ENCODE data around the gene SP5.

SP5 gene

GRCh38 chr2:170712653-170713542 is 2.2 kb upstream of the SP5 start:
- no peak for TF ChIP-seq CTCF (IDR thresholded peaks at IDR 0.05; ENCODE audit: unreplicated experiment in 3 of 3)
- H3K4me3 Mint-ChIP-seq, result peak overlapping the region; percentile 49 to 74 (median 71)
- peaks cover 91% of the 10 kb centered on the region for H3K27me3 Mint-ChIP-seq (ENCODE audit: low read depth)
- H3K27ac Mint-ChIP-seq, result no peak overlapping the region
- H3K4me1 Mint-ChIP-seq, result peaks cover 40% of the 10 kb centered on the region
- H3K36me3 Mint-ChIP-seq (ENCODE audit: low read depth), result no peaks in the 10 kb centered on the region
- peaks cover 2% of the 10 kb centered on the region for H3K9me3 Mint-ChIP-seq

- Mint-ChIP-seq H3K27me3 (ENCODE audit: low read depth) (peaks cover 91% of the 10 kb centered on the region), H3K4me1 (peaks cover 36% of the 10 kb centered on the region), H3K9me3 (peaks cover 2% of the 10 kb centered on the region), H3K27ac (no peak overlapping the region), H3K36me3 (ENCODE audit: low read depth) (no peaks in the 10 kb centered on the region), H3K4me3 (peak overlapping the region; percentile 39 to 67 (median 64))
- no peak for TF ChIP-seq CTCF (IDR thresholded peaks at IDR 0.05; ENCODE audit: unreplicated experiment in 3 of 3)
Observed at GRCh38 chr2:170713543-170714380, 1.4 kb upstream of the SP5 start.

GRCh38 chr2:170714381-170715061 is 616 bp upstream of the SP5 start:
- no peak for TF ChIP-seq CTCF (IDR thresholded peaks at IDR 0.05; ENCODE audit: unreplicated experiment in 3 of 3)
- peak overlapping the region; percentile 83 to 90 (median 85) for H3K4me3 Mint-ChIP-seq
- peak overlapping the region in 1 of 3 experiments; percentile 23 for H3K27ac Mint-ChIP-seq
- no peaks in the 10 kb centered on the region for H3K36me3 Mint-ChIP-seq (ENCODE audit: low read depth)
- H3K4me1 Mint-ChIP-seq, result peaks cover 36% of the 10 kb centered on the region
- peaks cover 91% of the 10 kb centered on the region for H3K27me3 Mint-ChIP-seq (ENCODE audit: low read depth)
- peaks cover 2% of the 10 kb centered on the region for H3K9me3 Mint-ChIP-seq

- H3K27me3 Mint-ChIP-seq (ENCODE audit: low read depth), result peaks cover 86% of the 10 kb centered on the region
- peak overlapping the region; percentile 85 to 87 (median 86) for H3K4me3 Mint-ChIP-seq
- H3K4me1 Mint-ChIP-seq, result peaks cover 30% of the 10 kb centered on the region
- no peaks in the 10 kb centered on the region for H3K36me3 Mint-ChIP-seq (ENCODE audit: low read depth)
- no peaks in the 10 kb centered on the region for H3K9me3 Mint-ChIP-seq
- no peak for TF ChIP-seq CTCF (IDR thresholded peaks at IDR 0.05; ENCODE audit: unreplicated experiment in 3 of 3)
- no peak overlapping the region for H3K27ac Mint-ChIP-seq
Observed at GRCh38 chr2:170715932-170716777, 1.0 kb downstream of the SP5 start.

Data from nephron (organoid).